IPS-NIHi11 (cell line): ENCODE data around the gene DNAJB6.

ENCODE experiments used
- DNase-seq: peaks from one replicate; pipeline ENCODE4 v3.0.0; 2012; ENCODE audit warnings: mixed read lengths, low spot score

DNAJB6 gene

DNA sequence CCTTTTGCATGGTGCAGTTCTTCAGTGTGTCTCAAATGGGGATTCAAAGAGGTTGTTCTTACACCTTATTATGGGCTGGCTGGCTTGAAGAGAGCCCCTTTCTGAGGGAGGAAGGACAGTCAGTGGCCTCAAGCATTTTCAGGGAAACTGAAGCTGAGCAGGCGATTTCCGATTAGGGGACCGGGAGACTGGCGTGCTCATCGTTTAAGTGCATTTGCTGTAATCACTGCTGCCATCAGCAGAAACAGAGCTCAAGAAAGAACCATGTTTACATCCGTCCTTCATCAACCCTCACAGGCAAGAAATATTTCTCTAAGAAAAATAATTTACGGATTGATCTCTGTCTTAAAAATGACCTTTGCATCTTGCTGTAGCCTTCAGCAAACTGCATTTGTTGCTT lies 32.2 kb downstream of the DNAJB6 start:
- DNase-seq = no peak

DNA sequence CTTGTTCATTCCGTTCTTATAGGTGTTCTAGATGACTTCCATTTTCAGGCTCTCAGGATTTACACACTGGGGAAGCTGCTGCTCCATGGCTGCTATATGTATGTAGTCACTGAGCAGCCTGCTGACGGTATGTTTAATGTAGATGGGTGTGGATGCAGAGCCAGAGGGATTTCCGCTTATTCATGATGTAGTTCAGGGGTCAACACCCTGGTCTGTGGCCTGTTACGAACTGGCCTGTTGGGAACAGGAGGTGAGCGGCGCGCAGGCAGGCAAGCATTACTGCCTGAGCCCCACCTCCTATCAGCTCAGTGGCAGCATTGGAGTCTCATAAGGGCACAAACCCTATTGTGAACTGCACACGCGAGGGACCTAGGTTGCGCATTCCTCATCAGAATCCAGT lies 33.9 kb downstream of the DNAJB6 start:
- no peak for DNase-seq

DNA sequence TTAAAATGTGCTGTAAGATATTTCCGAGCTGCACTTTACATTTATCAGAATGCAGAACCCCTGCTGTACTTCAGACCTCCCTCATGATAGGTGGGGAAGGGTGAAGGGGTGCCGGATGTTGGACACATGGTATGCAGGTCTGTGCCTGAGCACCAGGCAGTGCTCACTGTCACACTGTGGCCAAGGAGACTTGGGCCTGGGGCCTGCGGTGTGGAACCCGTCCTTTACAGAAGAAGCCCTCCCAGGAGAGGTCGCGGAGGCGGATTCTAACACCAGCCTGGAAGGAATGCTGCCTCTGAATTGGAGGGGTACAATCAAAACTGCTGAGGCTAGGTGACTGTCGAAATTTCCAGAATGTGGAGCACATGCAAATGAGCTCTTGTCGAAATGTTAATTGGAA lies 34.5 kb downstream of the DNAJB6 start:
- DNase-seq = no peak

DNA sequence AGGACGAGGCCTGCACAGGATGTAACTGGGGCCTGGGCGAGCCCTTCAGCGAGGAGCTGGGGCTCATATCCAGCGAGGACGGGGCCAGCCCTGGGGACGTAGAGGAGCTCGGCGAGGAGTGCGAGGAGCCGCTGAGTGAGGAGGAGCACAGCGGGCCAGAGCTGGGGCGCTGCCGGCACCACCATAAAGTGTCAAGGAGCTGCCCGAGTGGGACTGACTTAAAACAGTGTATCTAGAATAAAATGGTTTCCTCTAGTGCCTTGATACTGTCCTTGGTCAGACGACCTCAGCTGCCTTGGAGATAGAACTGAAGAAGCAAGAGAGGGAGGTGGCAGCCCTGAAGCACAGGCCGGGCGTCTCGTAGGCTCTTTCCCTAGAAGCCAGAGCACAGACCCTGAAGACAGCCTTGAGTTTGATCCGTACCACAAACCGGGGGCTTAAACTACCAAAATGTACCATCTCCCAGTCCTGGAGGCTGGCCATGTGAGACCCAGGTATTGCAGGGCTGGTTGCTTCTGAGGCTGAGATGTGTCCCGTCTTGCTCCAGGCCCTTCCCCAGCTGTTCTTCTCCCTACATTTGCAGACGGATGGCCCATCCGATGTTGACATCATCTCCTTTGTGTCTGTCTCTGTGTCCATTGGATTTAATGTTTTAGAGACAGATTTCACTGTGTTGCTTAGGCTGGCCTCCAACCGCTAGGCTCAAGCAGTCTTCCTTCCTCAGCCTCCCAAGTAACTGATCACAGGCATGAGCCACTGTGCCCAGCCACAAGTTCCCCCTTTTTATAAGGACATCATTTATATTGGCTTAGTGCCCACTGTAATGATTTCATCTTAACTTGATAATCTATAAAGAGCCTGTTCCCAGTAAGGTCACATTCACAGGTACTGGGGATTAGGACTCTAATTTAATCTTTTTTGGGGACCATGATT lies 35.8 kb downstream of the DNAJB6 start:
- no peak for DNase-seq

DNA sequence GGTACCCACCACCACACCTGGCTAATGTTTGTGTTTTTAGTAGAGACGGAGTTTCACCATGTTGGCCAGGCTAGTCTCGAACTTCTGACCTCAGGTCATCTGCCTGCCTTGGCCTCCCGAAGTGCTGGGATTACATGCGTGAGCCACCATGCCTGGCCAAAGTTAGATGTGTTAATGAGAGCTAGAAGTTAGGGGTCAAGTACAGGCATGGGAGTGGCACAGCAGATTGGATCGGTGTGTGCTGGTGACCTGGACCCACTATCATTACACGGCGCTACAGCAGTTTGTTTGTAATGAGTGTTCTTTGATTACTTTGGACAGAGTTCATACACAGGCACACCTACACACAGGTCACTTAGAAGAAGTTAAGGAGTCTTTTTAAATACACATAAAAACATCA lies 36.7 kb downstream of the DNAJB6 start:
- DNase-seq = no peak

DNA sequence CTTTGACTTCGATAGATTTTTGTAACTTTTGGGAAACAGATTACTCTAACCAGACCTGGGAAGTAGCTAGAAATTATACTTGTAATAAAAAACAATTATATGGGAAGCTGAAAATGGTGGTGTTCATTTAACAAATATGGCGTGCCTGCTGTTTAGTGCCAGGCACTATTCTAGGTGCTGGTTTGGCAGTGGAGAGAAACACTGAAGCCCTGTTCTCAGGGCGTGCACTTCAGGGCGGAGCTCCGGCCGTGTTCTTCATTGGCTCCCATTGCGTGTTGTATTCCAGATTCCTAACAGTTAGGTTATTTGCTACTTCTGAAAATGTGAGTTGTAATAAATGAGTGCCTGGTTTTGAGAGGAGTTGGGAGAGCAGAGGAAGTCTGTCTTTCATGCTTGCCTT lies 38.6 kb downstream of the DNAJB6 start:
- no peak for DNase-seq

DNA sequence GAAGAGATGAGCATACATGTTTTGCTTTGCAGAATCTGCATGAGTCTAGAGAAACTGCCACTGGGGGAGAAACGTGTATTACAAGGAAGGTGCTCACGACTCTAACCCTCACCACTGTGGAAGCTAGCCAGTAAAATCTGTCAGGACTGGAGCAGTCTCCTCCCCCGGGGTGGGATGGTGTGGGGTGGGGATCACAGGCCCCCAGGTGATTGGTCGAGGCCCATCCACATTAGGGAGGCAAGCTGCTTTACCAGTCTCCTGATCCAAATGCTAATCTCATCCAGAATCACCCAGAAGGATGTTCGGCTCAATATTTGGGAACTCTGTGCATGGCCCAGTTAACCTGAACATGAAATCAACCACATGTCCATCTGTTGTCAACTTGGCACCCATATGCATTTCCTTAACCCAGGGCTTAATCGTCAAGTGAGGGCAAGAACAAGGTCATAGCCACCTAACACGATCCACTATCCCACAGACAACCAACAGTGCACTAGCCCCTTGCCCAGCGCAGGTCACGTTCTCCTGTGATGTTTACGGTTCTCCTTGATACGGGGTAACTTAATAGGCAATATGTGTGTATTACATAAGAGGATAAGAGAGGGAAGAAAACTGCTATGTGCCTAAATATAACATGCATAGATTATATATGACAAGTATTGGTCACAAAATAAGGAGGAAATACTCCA lies 40.8 kb downstream of the DNAJB6 start:
- no peak for DNase-seq

DNA sequence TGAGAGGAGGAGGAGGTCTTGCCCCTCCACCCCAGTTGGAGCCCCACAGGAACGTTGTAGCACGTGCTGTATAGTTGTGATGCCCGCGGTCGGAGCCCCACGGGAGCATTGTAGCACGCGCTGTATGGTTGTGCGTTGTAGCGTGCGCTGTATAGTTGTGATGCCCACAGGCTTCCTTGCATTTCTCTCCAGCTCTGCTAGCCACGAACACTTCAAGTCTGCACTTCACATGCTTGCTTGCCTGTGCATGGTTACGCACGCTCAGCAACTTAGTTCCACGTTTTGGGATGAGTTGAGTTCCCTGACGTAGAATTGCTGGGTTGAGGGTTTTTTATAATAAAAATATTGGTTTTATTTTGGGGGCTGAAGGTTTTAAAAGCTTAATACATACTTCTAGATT lies 41.6 kb downstream of the DNAJB6 start:
- no peak for DNase-seq

DNA sequence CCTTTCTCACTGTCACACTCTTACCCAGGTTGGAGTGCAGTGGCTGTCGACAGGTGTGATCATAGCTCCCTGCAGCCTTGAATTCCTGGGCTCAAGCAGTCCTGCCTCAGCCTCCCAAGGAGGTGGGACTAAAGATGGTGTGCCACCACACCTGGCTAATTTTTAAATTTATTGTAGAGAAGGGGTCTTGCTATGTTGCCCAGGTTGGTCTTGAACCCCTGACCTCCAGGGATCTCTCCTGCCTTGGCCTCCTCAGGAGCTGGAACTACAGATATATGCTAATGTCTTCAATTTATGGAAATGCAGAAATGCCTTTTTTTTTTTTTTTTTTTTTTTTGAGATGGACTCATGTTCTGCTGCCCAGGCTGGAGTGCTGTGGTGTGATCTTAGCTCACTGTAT lies 42.7 kb downstream of the DNAJB6 start:
- no peak for DNase-seq

DNA sequence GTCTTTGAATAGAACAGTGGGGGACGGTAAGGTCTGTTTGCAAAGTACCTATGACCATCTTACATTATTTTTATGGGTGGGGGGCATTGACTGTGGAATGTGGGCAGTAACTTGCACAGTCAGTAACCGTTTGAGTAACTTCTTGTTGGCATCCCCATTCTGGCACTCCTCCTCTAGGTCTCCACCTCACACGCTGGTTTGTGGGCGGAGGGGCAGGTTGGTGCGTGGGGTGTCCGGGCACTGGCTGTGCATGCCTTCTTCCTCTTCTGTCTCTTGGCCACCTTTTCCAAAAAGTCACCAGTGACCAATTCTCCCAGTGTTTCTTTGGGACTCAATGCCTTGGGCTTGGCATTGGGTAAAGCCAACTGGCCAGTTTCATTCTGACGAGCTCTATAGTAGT lies 43.6 kb downstream of the DNAJB6 start:
- DNase-seq = no peak

DNA sequence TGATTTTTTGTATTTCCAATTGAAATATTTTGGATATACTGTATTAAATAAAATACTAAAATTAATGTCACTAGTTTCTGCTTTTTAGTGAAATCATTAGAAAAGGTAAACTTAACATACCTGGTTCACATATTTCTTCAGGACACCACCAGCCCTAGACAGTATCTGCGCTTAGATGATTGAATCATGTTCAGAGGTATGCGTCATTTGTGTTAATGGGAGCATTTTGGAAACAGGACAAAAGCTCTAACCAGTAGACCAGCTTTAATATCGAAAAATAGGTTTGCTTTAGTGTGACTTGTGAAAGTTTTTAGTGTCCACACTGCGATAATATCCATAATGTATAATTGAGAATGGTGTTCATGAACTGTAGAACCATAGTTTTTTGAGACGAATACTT lies 47.1 kb downstream of the DNAJB6 start:
- no peak for DNase-seq

DNA sequence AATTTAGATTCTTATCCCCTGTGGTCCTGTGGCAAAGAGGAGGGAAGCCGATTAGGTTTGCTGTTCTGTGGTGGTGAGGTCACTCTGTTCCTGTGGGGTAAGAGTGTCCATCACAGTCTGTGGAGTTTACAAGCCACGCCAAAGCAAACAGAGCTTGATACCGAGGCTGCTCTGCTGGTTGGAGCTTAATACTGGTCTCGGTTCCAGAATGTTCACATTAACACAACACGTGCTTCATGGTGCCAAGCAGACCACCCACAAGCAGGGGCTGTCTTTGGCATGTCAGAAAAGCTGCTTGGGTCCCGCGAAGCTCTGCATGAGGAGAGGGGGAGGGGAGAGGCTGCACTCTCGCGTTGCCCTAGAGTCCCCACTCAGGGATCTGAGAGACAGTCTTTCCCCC lies 47.5 kb downstream of the DNAJB6 start:
- DNase-seq = no peak

DNA sequence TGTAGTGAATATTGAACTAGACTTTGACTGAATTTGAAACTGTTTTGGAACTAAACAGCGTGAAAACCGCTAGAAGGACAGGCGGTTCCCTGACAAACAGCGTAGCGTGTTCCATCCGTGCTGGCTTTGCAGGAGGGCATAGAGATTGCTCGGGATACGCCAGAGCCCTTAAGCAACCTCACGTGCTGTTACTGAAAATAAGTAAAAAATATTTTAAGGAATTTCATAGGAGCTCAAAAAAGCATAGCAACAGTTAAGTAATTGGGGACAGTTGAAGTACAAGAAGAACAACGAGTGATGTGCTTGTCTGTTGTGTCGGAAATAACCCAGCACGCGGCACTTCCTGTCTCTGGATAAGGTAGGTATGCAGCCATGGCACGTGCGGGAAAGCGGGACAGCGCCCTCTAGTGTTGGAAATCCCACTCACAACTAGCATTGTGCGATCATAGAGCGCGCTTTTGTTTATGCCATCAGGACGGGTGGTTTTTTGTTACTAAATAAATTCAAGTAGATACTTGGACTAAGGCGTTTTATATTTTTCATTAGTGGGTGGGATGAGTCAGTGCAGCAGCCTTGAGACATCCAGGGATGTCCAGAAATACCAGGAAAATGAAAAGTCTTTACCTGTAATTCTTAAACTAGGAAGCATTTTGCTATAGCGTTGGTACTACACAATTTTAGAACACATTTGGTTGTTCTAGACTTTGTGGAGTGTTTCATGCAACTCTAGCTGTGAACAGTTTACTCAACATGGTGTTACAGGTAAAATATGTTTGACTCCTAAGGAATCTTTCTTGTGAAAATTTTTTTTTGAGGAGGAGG lies 50.4 kb downstream of the DNAJB6 start:
- peak; percentile 86 for DNase-seq

DNA sequence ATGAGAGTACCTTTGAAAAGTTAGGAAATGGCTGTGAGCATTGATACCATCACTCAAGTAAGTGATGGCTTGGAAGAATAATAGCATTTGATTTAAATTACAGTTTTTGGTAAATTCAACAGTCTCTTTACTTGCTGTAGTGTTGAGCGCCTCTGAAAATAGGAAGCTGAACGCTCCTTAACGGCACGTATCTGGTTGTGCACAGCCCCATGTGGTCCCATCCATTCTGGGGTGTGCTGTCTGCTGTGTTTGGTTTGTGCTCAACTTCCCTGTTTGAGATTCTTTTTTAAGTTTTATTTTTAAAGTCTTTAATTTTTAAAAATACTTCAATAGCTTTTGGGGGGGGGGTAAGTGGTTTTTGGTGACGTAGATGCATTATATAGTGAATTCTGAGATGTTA lies 51.5 kb downstream of the DNAJB6 start:
- DNase-seq = no peak

DNA sequence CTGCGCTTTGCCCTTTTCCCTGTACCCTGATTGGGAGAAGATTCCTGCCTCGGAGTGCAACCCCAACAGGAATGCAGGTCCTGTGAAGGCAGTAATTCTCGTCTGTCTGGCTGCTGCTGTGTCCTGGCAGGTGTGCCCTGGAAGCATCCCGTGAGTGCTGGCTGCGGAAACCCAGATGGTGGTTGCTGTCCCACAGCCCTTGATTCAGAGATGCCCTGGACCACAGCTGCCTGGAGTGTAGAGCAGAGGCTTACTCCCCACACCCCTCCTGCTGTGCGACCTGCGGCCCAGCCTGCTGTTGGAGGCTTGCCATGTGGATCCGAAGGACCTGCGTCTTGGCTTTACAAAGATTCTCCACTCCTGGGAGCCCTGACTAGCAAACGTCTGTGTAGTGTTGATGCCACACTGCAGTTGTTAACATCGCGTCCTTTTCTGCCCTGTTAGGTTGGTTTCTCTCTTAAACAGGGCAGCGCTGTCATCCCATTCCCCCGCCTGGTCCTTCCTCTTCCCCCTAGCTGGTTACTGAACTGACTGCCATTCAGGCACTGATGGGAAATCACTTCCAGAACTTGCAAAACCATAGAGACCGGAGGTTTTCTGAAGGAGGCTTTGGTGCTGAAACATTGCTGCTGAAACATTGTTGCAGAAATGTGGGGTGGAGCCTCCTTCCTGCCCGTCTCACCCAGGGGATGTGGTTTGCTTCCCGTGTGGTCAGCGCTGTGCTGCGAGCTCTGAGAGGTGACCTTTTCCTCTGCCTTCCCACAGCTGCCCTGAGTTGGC lies 53.3 kb downstream of the DNAJB6 start:
- DNase-seq = no peak

DNA sequence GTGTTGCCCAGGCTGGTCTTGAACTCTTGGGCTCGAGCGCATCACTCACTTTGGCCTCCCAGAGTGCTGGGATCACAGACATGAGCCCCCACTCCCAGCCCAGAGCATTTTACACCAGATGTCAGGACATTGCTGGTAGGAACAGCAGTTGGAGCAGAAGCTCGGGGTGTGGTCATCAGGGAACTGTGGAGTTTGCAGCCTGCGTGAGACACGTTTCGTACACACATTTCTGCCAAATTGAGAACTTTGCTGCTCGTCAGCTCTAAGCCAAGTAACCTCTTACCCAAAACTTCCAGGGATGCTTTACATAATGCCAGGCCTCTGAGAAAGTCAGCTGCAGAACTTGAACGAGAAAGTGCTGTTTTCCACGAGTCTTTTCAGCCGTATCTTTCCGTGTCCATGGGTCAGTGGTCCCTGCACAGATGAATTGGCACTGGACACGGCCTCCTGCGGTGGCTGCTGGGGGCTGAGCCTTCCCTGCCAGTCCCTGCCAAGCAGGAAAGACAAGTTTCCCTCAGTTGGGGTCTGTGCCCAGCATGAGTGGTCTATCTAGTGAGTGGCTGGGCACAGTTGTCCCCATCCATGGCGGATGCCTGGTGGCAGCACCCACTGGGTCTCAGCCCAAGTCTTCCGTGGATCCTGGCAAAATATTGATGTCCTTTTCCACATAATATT lies 54.4 kb downstream of the DNAJB6 start:
- no peak for DNase-seq

DNA sequence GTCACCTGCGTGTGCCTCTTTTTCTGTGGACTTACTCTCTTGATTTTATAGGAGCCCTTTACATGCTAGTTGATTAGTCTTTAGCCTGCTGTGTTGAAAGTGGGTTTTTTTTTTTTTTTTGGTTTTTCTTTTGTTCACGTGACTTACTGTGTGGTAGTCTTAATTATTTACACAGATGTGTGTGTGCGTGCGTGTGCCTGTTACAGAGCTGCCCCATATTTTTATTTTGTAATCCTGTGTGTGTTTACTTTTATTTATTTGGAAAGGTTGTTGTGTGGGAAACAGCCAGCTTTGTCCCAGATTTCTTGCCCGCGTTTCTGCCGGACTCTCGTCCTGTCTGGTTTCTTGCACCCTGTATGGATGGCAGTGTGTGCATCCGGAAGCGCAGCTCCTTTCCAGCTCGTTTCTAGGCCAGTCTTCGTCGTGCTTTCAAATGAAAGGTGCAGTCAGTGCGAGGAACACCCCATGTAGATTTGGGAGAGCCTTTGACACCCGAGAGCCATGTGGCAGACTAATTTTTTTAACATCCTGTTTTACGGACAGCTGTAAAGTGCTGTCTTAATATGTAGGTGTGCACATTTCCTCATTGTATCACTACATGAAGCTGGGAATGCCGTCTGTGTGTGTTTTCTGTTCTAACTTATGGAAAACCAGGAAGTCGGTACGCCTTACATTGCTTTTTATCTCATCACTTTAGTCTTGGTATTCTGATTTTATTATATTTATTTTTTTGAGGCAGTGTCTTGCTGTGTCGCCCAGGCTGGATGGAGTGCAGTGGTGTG lies 55.6 kb downstream of the DNAJB6 start:
- DNase-seq = no peak

DNA sequence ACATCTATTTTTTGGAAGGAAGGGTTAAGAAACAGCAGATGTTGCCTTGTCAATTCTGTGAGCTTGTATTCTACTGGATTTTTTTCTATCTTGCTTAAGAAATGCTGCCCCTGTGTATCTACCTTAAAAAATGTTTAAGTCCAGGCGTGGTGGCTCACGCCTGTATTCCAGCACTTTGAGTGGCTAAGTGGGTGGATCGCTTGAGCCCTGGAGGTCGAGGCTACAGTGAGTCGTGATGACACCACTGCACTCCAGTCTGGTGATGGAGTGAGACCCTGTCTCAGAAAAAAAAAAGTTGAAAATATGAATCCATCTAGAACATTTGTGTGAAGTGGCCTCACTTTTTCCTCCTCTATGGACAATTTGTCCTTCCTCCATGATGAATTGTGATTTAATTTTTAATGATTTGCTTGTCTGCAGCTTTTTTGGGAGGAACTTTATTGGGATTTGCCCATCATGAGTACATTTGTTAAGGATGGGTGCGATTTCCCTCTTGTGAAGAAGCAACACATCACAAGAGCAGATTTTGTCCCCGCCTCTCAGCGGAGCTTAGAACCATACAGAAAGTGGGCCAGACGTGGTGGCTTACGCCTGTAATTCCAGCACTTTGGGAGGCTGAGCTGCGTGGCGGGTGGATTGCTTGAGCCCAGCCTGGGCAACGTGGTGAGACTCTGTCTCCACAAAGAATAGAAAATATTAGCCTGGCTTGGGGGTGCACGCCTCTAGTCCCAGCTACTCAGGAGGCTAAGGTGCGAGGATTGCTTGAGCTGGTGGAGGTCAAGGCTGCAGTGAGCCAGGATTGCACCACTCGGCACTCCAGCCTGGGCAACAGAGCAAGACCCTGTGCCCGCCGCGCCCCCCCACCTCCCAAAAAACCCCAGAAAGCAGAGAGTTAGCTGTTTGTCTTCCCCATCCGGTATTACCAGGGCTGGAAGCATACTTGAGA lies 57.7 kb downstream of the DNAJB6 start:
- no peak for DNase-seq

DNA sequence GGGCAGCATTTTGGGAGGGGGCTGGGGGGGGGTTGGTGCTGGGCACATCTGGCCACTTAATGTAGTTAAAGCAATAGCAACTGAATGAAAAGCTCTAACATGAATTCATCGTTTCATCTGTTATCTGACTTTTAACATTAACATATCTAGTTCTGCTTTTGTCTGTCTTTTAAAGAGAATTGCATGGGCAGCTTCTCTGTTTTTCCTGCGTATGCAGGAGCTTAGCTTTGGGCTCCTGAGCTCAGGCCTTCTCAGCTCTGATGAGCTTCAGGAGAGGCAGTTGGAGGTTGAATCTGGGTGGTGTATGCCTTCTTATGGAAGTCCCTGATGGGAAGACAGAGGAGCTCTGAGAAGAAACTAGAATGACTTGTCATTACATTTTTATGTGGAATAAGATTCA lies 58.4 kb downstream of the DNAJB6 start:
- no peak for DNase-seq
